H9 (cell line): ENCODE measurements around the gene DLL4. TPM values are rescaled to one million over a fixed set of nuclear protein-coding genes. Genes with fewer than 3 reads are reported as not detected.

ENCODE experiments used
- DNase-seq: peaks from one replicate; pipeline ENCODE4 v3.0.0-alpha.2; 2017
- H2AFZ ChIP-seq: one replicate; pipeline ENCODE4 v1.6.1; 2013; ENCODE audit warnings: mild to moderate bottlenecking, low read length, control low read depth, moderate library complexity
- H2AK5ac ChIP-seq: 2 replicates; pipeline ENCODE4 v1.6.1; 2013; ENCODE audit warnings: low read length, control low read depth, mixed read lengths; ENCODE audit not compliant: insufficient read length
- H2BK120ac ChIP-seq: one replicate; pipeline ENCODE4 v1.6.1; 2013; ENCODE audit warnings: low read depth, mild to moderate bottlenecking, low read length, control low read depth, inconsistent platforms; ENCODE audit not compliant: poor library complexity, severe bottlenecking
- H2BK12ac ChIP-seq: 2 replicates; pipeline ENCODE4 v1.6.1; 2013; ENCODE audit warnings: low read length, control low read depth, mixed read lengths, low read depth; ENCODE audit not compliant: insufficient read length
- H2BK15ac ChIP-seq: 2 replicates; pipeline ENCODE4 v1.6.1; 2013; ENCODE audit warnings: low read depth, low read length, control low read depth
- H2BK20ac ChIP-seq: one replicate; pipeline ENCODE4 v1.6.1; 2013; ENCODE audit warnings: low read depth, mild to moderate bottlenecking, low read length, control low read depth, inconsistent platforms; ENCODE audit not compliant: poor library complexity, severe bottlenecking
- H2BK5ac ChIP-seq: 2 replicates; pipeline ENCODE4 v1.6.1; 2013; ENCODE audit warnings: low read length, control low read depth, mixed read lengths; ENCODE audit not compliant: insufficient read length
- H3K14ac ChIP-seq: 2 replicates; pipeline ENCODE4 v1.6.1; 2013; ENCODE audit warnings: low read length, control low read depth; ENCODE audit not compliant: insufficient read depth
- H3K18ac ChIP-seq: 2 replicates; pipeline ENCODE4 v1.6.1; 2013; ENCODE audit warnings: low read depth, mild to moderate bottlenecking, mixed read lengths, low read length, control low read depth; ENCODE audit not compliant: insufficient read length
- H3K23ac ChIP-seq: 2 replicates; pipeline ENCODE4 v1.6.1; 2013; ENCODE audit warnings: low read length, control low read depth, mixed read lengths, low read depth; ENCODE audit not compliant: insufficient read length
- H3K23me2 ChIP-seq: 2 replicates; pipeline ENCODE4 v1.6.1; 2013; ENCODE audit warnings: low read depth, mild to moderate bottlenecking, mixed read lengths, low read length, control low read depth; ENCODE audit not compliant: insufficient read length, poor library complexity, severe bottlenecking
- H3K27ac ChIP-seq: 2 replicates; pipeline ENCODE4 v1.5.1; 2013; ENCODE audit warnings: low read length, control low read depth, mixed read lengths, low read depth; ENCODE audit not compliant: insufficient read length
- H3K27me3 ChIP-seq: 2 replicates; pipeline ENCODE4 v1.6.1; 2013; ENCODE audit warnings: low read length, control low read depth, inconsistent platforms; ENCODE audit not compliant: insufficient read depth
- H3K4ac ChIP-seq: 2 replicates; pipeline ENCODE4 v1.6.1; 2013; ENCODE audit warnings: low read depth, mild to moderate bottlenecking, control low read depth, inconsistent platforms, low read length, moderate library complexity
- H3K4me1 ChIP-seq: 2 replicates; pipeline ENCODE4 v1.6.1; 2013; ENCODE audit warnings: low read length, control low read depth, inconsistent platforms; ENCODE audit not compliant: insufficient read depth
- H3K4me2 ChIP-seq: 2 replicates; pipeline ENCODE4 v1.6.1; 2013; ENCODE audit warnings: low read length, control low read depth, mixed read lengths; ENCODE audit not compliant: insufficient read length, insufficient read depth
- H3K56ac ChIP-seq: 2 replicates; pipeline ENCODE4 v1.6.1; 2013; ENCODE audit warnings: low read depth, mild to moderate bottlenecking, mixed read lengths, low read length, control low read depth; ENCODE audit not compliant: insufficient read length
- H3K79me1 ChIP-seq: 2 replicates; pipeline ENCODE4 v1.6.1; 2013; ENCODE audit warnings: low read depth, mild to moderate bottlenecking, moderate library complexity, low read length, control low read depth, inconsistent platforms; ENCODE audit not compliant: insufficient read depth, poor library complexity, severe bottlenecking
- H3K79me2 ChIP-seq: 2 replicates; pipeline ENCODE4 v1.6.1; 2013; ENCODE audit warnings: low read length, control low read depth, inconsistent platforms; ENCODE audit not compliant: insufficient read depth
- H3K9ac ChIP-seq: 2 replicates; pipeline ENCODE4 v1.6.1; 2013; ENCODE audit warnings: low read length, control low read depth, mixed read lengths; ENCODE audit not compliant: insufficient read length; ENCODE audit errors: extremely low read depth
- H3K9me3 ChIP-seq: one replicate; pipeline ENCODE4 v1.6.1; 2013; ENCODE audit warnings: low read depth, low read length, inconsistent platforms; ENCODE audit not compliant: control insufficient read depth
- H3T11ph ChIP-seq: one replicate; pipeline ENCODE4 v1.6.1; 2013; ENCODE audit warnings: mild to moderate bottlenecking, low read length, control low read depth, inconsistent platforms
- H4K20me1 ChIP-seq: one replicate; pipeline ENCODE4 v1.6.1; 2013; ENCODE audit not compliant: control insufficient read depth, insufficient read length, insufficient read depth
- H4K5ac ChIP-seq: 2 replicates; pipeline ENCODE4 v1.6.1; 2013; ENCODE audit warnings: low read depth, mild to moderate bottlenecking, mixed read lengths, low read length, control low read depth; ENCODE audit not compliant: insufficient read length
- H4K8ac ChIP-seq: replicated peaks from 2 replicates; pipeline ENCODE4 v1.6.1; 2013; ENCODE audit warnings: low read length, control low read depth, mixed read lengths, low read depth; ENCODE audit not compliant: insufficient read length
- H4K91ac ChIP-seq: 2 replicates; pipeline ENCODE4 v1.6.1; 2013; ENCODE audit warnings: low read depth, mild to moderate bottlenecking, moderate library complexity, mixed read lengths, low read length, control low read depth; ENCODE audit not compliant: insufficient read length
- H3K27ac Mint-ChIP-seq, 3 experiments: 2 replicates in 2 of 3; 3 replicates in 1 of 3; pipeline ENCODE4 v1.8.0; 2020 to 2021; ENCODE audit warnings: mixed read lengths in 3 of 3, mild to moderate bottlenecking in 1 of 3, moderate library complexity in 1 of 3
- H3K27me3 Mint-ChIP-seq: 2 replicates; pipeline ENCODE4 v1.8.0; 2021; ENCODE audit warnings: low read depth, mild to moderate bottlenecking, moderate library complexity, mixed read lengths
- H3K36me3 Mint-ChIP-seq, 3 experiments: 2 replicates in 2 of 3; 3 replicates in 1 of 3; pipeline ENCODE4 v1.8.0; 2020 to 2021; ENCODE audit warnings: low read depth in 3 of 3, mixed read lengths in 3 of 3; ENCODE audit not compliant: insufficient read depth in 1 of 3
- H3K4me1 Mint-ChIP-seq, 2 experiments: 2 replicates each; pipeline ENCODE4 v1.8.0; 2020; ENCODE audit warnings: mixed read lengths in 2 of 2
- H3K4me3 Mint-ChIP-seq, 2 experiments: 2 replicates in 1 of 2; 3 replicates in 1 of 2; pipeline ENCODE4 v1.8.0; 2020 to 2021; ENCODE audit warnings: mild to moderate bottlenecking in 2 of 2, mixed read lengths in 2 of 2, moderate library complexity in 1 of 2
- H3K9me3 Mint-ChIP-seq, 2 experiments: 2 replicates in 1 of 2; 3 replicates in 1 of 2; pipeline ENCODE4 v1.8.0; 2020; ENCODE audit warnings: mild to moderate bottlenecking in 2 of 2, mixed read lengths in 2 of 2, moderate library complexity in 1 of 2
- WGBS: extraction: QIAGEN DNeasy Blood & Tissue Kit; methylation state at CpG from one replicate; pipeline ENCODE4 v1.1.7; 2013; ENCODE audit warnings: missing lambda C conversion rate, low lambda C conversion rate, mixed read lengths; ENCODE audit not compliant: insufficient read length; ENCODE audit errors: extremely low coverage; 5-methylcytosine and 5-hydroxymethylcytosine counted together
- total RNA-seq: library from RNA; stranded (reverse); gene quantifications from 2 replicates; pipeline ENCODE4 v1.2.1, GENCODE V29; 2021
- TF ChIP-seq, protein P1 (sequence below): fragments of 200-600 bp; sonication (generic); conservative IDR thresholded peaks from 3 replicates; pipeline ENCODE4 v1.8.0; 2021; ENCODE audit warnings: antibody characterized with exemption, mild to moderate bottlenecking

DLL4 gene
- total RNA-seq, 1 experiment from 2014 or later, result 0.28 TPM

DNA sequence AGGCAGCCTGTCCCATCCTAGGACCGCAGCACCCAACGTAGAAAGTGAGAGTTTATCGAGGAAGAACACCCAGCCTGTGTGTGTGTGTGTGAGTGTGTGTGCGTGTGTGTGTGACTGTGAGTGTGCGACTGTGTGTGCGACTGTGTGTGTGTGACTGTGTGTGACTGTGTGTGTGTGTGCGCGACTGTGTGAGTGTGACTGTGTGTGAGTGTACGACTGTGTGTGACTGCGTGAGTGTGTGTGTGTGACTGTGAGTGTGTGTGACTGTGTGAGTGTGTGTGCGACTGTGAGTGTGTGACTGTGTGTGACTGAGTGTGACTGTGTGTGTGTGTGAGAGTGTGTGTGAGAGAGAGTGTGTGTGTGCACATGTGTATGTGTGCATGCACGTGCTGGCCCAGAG is 15.1 kb upstream of the DLL4 start:
- H3K27me3 Mint-ChIP-seq, result peaks cover 40% of the 10 kb centered on the region
- no peaks in the 10 kb centered on the region for H3K27me3 ChIP-seq
- DNase-seq, result no peak
- no peak overlapping the region for H3K23ac ChIP-seq
- H2AK5ac ChIP-seq, result no peak overlapping the region
- no peaks in the 10 kb centered on the region; a peak in 1 of 7 replicates for H3K36me3 Mint-ChIP-seq
- no peak overlapping the region for H2AFZ ChIP-seq
- peak overlapping the region in 1 of 3 experiments; percentile 20; a peak in 2 of 7 replicates for H3K27ac Mint-ChIP-seq
- H3K4me1 Mint-ChIP-seq, result peaks cover 20 to 41% of the 10 kb centered on the region in 2 experiments
- no peak overlapping the region for H3K4me3 Mint-ChIP-seq
- H3K9me3 ChIP-seq, result no peaks in the 10 kb centered on the region
- no peak overlapping the region for H4K91ac ChIP-seq
- no peaks in the 10 kb centered on the region for H4K20me1 ChIP-seq
- H3K14ac ChIP-seq, result no peak overlapping the region
- no peaks in the 10 kb centered on the region for H3K79me1 ChIP-seq
- H3K56ac ChIP-seq, result no peak overlapping the region
- no peak overlapping the region for H2BK12ac ChIP-seq
- H2BK20ac ChIP-seq, result no peak overlapping the region
- TF ChIP-seq, protein P1, sequence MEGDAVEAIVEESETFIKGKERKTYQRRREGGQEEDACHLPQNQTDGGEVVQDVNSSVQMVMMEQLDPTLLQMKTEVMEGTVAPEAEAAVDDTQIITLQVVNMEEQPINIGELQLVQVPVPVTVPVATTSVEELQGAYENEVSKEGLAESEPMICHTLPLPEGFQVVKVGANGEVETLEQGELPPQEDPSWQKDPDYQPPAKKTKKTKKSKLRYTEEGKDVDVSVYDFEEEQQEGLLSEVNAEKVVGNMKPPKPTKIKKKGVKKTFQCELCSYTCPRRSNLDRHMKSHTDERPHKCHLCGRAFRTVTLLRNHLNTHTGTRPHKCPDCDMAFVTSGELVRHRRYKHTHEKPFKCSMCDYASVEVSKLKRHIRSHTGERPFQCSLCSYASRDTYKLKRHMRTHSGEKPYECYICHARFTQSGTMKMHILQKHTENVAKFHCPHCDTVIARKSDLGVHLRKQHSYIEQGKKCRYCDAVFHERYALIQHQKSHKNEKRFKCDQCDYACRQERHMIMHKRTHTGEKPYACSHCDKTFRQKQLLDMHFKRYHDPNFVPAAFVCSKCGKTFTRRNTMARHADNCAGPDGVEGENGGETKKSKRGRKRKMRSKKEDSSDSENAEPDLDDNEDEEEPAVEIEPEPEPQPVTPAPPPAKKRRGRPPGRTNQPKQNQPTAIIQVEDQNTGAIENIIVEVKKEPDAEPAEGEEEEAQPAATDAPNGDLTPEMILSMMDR, result no peak
- no peak overlapping the region for H3K4me2 ChIP-seq
- no peak overlapping the region for H2BK5ac ChIP-seq
- no peak overlapping the region for H2BK120ac ChIP-seq
- no peak overlapping the region for H3K4ac ChIP-seq
- no peak overlapping the region for H3K9ac ChIP-seq
- no peaks in the 10 kb centered on the region for H3K79me2 ChIP-seq
- no peaks in the 10 kb centered on the region for H3K4me1 ChIP-seq
- no peak overlapping the region for H4K5ac ChIP-seq
- no peak overlapping the region for H3K18ac ChIP-seq
- H3T11ph ChIP-seq, result no peak overlapping the region
- WGBS, result no CpG with 5 or more reads among the region's 12 CpGs
- no peak overlapping the region for H4K8ac ChIP-seq
- no peak overlapping the region for H3K27ac ChIP-seq
- no peaks in the 10 kb centered on the region for H3K23me2 ChIP-seq
- no peaks in the 10 kb centered on the region for H3K9me3 Mint-ChIP-seq
- H2BK15ac ChIP-seq, result no peak overlapping the region
